Keratinocyte (primary cell): ENCODE results near the gene OSBPL5. TPM values are rescaled to one million over a fixed set of nuclear protein-coding genes. Genes with fewer than 3 reads are reported as not detected.

Source experiments
- DNase-seq: peaks from one replicate; pipeline ENCODE4 v3.0.0-alpha.2; 2011; ENCODE audit warnings: low read depth, missing footprints, low spot score
- FAIRE-seq: peaks from 2 replicates; lab custom pipeline; 2011; peaks lifted over from hg19 to GRCh38; lab: Jason Lieb, UNC
- H2AFZ ChIP-seq: 2 replicates; pipeline ENCODE4 v1.6.0; 2012; ENCODE audit warnings: low read length, control low read depth, inconsistent platforms; ENCODE audit not compliant: control insufficient read depth
- H3K27ac ChIP-seq: 2 replicates; pipeline ENCODE4 v1.5.1; 2011; ENCODE audit warnings: low read length; ENCODE audit not compliant: control insufficient read depth, insufficient read depth
- H3K27me3 ChIP-seq: 3 replicates; pipeline ENCODE4 v1.6.0; 2011; ENCODE audit warnings: low read length; ENCODE audit not compliant: control insufficient read depth, insufficient read depth; ENCODE audit errors: extremely low read depth
- H3K36me3 ChIP-seq, 2 experiments: 2 replicates in 1 of 2; 3 replicates in 1 of 2; pipeline ENCODE4 v1.5.1; 2011; ENCODE audit warnings: low read length in 2 of 2, mild to moderate bottlenecking in 1 of 2; ENCODE audit not compliant: control insufficient read depth in 2 of 2, insufficient read depth in 2 of 2; ENCODE audit errors: extremely low read depth in 1 of 2
- H3K4me1 ChIP-seq: 3 replicates; pipeline ENCODE4 v1.5.1; 2011; ENCODE audit warnings: low read length; ENCODE audit not compliant: control insufficient read depth, insufficient read depth; ENCODE audit errors: extremely low read depth
- H3K4me2 ChIP-seq: 3 replicates; pipeline ENCODE4 v1.6.0; 2011; ENCODE audit warnings: low read depth, low read length; ENCODE audit not compliant: control insufficient read depth, insufficient read depth; ENCODE audit errors: extremely low read depth
- H3K4me3 ChIP-seq, 3 experiments: fragments of 200-600 bp in 1 of 3; sonication (generic) in 1 of 3; 2 replicates in 2 of 3; 3 replicates in 1 of 3; pipeline ENCODE4 v1.5.1; 2011 to 2016; ENCODE audit warnings: low read length in 3 of 3, mild to moderate bottlenecking in 3 of 3, control low read depth in 2 of 3, inconsistent platforms in 1 of 3, low read depth in 1 of 3, mixed read lengths in 1 of 3, mixed run types in 1 of 3, moderate library complexity in 1 of 3; ENCODE audit not compliant: control insufficient read depth in 2 of 3, insufficient read depth in 2 of 3; ENCODE audit errors: extremely low read depth in 1 of 3
- H3K79me2 ChIP-seq: 2 replicates; pipeline ENCODE4 v1.6.0; 2012; ENCODE audit warnings: low read length; ENCODE audit not compliant: control insufficient read depth, insufficient read depth
- H3K9ac ChIP-seq: 3 replicates; pipeline ENCODE4 v1.6.0; 2011; ENCODE audit warnings: low read length; ENCODE audit not compliant: control insufficient read depth, insufficient read depth; ENCODE audit errors: extremely low read depth
- H3K9me1 ChIP-seq: 3 replicates; pipeline ENCODE4 v1.6.0; 2011; ENCODE audit warnings: low read length; ENCODE audit not compliant: control insufficient read depth, insufficient read depth; ENCODE audit errors: extremely low read depth
- H3K9me3 ChIP-seq: 2 replicates; pipeline ENCODE4 v1.5.1; 2012; ENCODE audit warnings: low read depth, low read length; ENCODE audit not compliant: control insufficient read depth
- H4K20me1 ChIP-seq: 3 replicates; pipeline ENCODE4 v1.6.0; 2011; ENCODE audit warnings: low read length; ENCODE audit not compliant: control insufficient read depth, insufficient read depth; ENCODE audit errors: extremely low read depth
- EZH2 ChIP-seq: IDR thresholded peaks from one replicate; pipeline ENCODE4 v1.6.1; 2012; ENCODE audit warnings: inconsistent platforms, mild to moderate bottlenecking, low read length, moderate library complexity
- dilution Hi-C: fragments of 300-500 bp; cut with MboI; formaldehyde crosslinking; loops from one replicate; pipeline ENCODE4 v1.7.0; 2020; ENCODE audit warnings: low sequenced_read_pairs; ENCODE audit not compliant: extremely low pct_ligation_motif_present
- polyA plus RNA-seq, 5 experiments: library from polyadenylated mRNA; depleted of rRNA in 3 of 5; stranded (reverse) in 3 of 5; stranded (forward) in 1 of 5; unstranded in 1 of 5; fragments of >200 nt; gene quantifications; 1 replicate in 1 of 5; 2 replicates in 3 of 5; 3 replicates in 1 of 5; pipeline versions ENCODE4 v1.2.1 to v1.2.3, GENCODE V29; 2011 to 2012; ENCODE audit warnings: missing spikeins in 2 of 5, low read depth in 1 of 5, low replicate concordance in 1 of 5
- TF ChIP-seq, protein P1 (sequence below), 3 experiments: IDR thresholded peaks in 1 of 3; conservative IDR thresholded peaks in 1 of 3; optimal IDR thresholded peaks in 1 of 3; 2 replicates in 2 of 3; 3 replicates in 1 of 3; pipeline versions ENCODE3 to v1.5.1; 2011; ENCODE audit warnings: low read length in 3 of 3, mild to moderate bottlenecking in 3 of 3, moderate library complexity in 2 of 3, control low read depth in 1 of 3, inconsistent platforms in 1 of 3; ENCODE audit not compliant: insufficient read depth in 2 of 3; ENCODE audit errors: extremely low read depth in 1 of 3

Gene OSBPL5
- polyA plus RNA-seq, 1 donor (not counting 4 experiments of a cell fraction or from before 2014, with no cell fraction given) = 3.0 TPM

DNA sequence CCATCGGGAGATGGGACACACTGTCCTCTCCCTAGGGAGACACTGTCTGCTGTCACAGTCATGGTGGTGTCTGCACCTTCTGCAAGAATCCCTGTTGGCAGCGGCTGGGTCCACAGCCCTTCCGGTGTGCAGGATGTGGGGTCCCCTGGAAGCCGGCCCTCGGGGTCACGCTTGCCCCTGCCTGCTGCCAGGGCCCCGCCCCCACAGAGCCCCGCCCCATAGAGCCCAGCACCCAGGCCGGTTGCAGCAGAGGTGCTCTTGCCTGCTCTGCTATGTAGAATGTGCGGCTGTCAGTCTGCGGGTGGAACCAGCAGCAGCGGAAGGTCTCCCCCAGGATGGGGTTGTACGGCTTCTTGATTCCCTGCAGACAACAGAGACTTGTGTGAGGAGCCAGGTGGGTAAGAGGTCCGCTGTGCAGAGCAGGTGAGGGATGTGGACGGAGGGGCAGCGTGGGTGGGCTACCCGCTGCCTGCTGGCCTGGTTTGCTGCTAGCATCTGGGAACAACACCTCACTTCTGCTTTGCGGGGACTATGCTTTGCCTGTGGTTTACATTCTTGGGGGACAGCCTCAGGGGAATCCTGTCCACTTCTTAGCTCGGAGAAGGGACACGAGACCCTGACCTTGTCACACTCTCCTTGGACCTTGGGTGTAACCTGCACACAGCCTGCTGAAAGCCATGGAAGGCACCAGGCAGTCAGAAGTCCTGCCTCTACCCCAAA, 63.0 kb downstream of the OSBPL5 start:
- Histone ChIP-seq H3K4me2 (no peak overlapping the region), H4K20me1 (no peaks in the 10 kb centered on the region), H3K79me2 (no peaks in the 10 kb centered on the region), H3K36me3 (no peaks in the 10 kb centered on the region), H3K9me3 (no peaks in the 10 kb centered on the region), H3K9me1 (no peaks in the 10 kb centered on the region), H3K27me3 (no peaks in the 10 kb centered on the region), H3K27ac (no peak overlapping the region), H2AFZ (no peak overlapping the region), H3K4me3 (no peak overlapping the region), H3K4me1 (no peaks in the 10 kb centered on the region), H3K9ac (no peak overlapping the region)
- dilution Hi-C loops = no loop called here
- no peak for FAIRE-seq
- no peak for TF ChIP-seq EZH2
- TF ChIP-seq, protein P1, sequence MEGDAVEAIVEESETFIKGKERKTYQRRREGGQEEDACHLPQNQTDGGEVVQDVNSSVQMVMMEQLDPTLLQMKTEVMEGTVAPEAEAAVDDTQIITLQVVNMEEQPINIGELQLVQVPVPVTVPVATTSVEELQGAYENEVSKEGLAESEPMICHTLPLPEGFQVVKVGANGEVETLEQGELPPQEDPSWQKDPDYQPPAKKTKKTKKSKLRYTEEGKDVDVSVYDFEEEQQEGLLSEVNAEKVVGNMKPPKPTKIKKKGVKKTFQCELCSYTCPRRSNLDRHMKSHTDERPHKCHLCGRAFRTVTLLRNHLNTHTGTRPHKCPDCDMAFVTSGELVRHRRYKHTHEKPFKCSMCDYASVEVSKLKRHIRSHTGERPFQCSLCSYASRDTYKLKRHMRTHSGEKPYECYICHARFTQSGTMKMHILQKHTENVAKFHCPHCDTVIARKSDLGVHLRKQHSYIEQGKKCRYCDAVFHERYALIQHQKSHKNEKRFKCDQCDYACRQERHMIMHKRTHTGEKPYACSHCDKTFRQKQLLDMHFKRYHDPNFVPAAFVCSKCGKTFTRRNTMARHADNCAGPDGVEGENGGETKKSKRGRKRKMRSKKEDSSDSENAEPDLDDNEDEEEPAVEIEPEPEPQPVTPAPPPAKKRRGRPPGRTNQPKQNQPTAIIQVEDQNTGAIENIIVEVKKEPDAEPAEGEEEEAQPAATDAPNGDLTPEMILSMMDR (optimal IDR thresholded peaks at IDR 0.05 in 1 of 3, IDR thresholded peaks at IDR 0.05 in 1 of 3, conservative IDR thresholded peaks at IDR 0.05 in 1 of 3; ENCODE audit: extremely low read depth in 1 of 3, insufficient read depth in 2 of 3, low read length in 3 of 3) = no peak
- no peak for DNase-seq

DNA sequence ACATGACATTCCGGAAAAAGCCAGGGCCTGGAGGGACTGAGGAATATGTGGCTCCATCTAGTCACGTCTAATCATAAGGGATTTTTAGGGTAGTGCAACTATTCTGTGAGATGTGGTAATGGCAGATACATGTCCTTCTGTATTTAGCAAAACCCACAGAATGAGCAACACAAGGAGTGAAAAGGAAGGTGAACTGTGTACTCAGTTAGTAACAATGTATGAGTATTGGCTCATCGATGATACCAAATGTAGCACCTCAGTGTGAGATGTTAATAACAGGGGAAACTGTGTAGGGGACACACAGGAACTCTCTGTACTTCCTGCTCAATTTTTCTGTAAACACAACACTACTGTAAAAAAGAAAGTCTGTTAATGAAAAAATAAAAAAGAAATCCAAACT, 65.9 kb downstream of the OSBPL5 start:
- Histone ChIP-seq H3K4me3 (no peak overlapping the region), H4K20me1 (no peaks in the 10 kb centered on the region), H3K27me3 (no peaks in the 10 kb centered on the region), H3K9me1 (no peaks in the 10 kb centered on the region), H3K27ac (no peak overlapping the region), H3K4me2 (no peak overlapping the region), H3K79me2 (no peaks in the 10 kb centered on the region), H2AFZ (no peak overlapping the region), H3K9me3 (no peaks in the 10 kb centered on the region), H3K4me1 (peaks cover 14% of the 10 kb centered on the region), H3K36me3 (no peaks in the 10 kb centered on the region), H3K9ac (no peak overlapping the region)
- FAIRE-seq (no peak), DNase-seq (no peak)
- TF ChIP-seq, protein P1 (optimal IDR thresholded peaks at IDR 0.05 in 1 of 3, IDR thresholded peaks at IDR 0.05 in 1 of 3, conservative IDR thresholded peaks at IDR 0.05 in 1 of 3; ENCODE audit: extremely low read depth in 1 of 3, insufficient read depth in 2 of 3, low read length in 3 of 3) = no peak
- TF ChIP-seq EZH2 = no peak
- dilution Hi-C loops = no loop called here
